Activated CD8-positive, alpha-beta memory T cell treated with anti-CD3 and anti-CD28 coated beads for 1 hour (primary cell): ENCODE data around the gene RASSF1.
"Not testable (repeated sequence)": the region's sequence is repeated elsewhere in the genome, so short reads cannot be mapped to it uniquely, and the experiment has no call there.

Experiments
- DNase-seq, 2 donors: peaks; one replicate each; pipeline ENCODE4 v3.0.0-alpha.2; 2020; ENCODE audit warnings: low read depth in 1 of 2; ENCODE audit errors: extremely low read depth in 1 of 2

The RASSF1 gene

DNA sequence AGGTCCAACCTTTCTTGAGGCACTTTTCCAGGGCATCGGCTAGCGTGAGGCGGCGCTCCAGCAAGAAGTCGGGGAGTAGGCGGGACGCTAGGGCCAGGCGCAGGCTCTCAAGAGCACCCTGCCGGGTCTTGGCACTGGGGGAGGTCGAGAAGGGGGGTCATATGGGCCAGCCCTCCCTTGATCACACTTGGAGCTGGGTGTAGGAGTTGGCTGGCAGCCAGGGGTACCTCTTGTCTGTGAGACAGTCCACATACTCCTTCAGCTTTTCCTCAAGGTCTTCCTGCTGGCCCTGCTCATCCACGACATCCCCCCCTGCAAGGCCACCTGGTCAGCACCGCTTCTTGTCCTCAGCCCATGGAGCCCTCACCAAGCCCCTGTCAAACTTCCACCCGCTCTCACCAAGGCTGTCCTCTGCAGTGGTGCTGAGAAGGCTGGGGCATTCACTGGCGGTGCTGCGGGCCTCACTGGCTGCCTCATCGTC is 50.4 kb downstream of the RASSF1 start:
- DNase-seq = no peak

DNA sequence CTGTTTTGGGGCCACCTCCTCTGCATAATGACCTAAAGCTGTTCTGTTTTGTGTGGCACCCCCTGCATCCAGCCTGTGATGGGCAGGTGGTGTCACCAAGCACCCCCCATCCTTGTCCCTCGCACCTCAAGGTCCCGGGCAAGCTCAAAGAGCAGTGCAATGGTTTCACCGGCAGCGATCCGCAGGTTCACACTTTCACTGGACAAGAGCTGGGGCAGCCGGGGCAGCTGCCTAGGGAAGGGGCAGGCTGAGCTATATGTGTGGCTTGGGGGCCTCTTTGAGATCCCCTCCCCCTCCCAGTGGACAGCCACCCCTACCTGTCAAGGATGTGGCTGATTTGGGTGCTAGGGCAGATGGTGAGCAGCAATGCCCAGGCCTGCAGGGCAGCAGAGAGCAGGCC is 51.5 kb downstream of the RASSF1 start:
- DNase-seq = no peak

DNA sequence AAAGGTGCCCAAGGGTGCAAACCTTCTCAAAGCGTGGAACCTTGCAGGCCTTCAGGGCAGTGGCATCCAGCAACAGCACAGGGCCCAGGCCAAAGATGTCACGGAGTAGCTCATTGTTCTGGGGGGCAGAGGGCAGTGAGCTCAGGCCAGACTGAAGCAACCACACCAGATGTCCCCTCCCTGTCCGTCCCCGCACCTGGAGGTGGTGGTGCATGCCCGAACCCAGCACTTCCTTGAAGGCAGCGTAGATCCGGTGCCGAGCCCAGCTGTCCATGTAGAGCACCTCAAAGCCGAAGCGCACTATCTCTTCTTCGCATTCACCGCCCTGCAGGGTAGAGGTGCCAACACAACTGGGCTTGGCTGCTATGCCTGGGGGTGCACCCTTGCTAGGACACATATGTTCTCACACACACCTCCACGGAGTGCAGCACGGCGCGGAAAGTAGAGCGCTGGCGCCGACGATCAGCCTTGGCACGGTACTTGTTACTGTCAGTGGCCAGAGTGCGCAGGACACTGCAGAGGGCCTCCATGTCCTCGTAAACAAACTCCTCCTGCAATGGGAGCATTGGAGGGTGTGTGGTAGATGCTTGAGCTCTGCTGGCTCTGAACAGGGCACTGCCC is 52.1 kb downstream of the RASSF1 start:
- no peak for DNase-seq

DNA sequence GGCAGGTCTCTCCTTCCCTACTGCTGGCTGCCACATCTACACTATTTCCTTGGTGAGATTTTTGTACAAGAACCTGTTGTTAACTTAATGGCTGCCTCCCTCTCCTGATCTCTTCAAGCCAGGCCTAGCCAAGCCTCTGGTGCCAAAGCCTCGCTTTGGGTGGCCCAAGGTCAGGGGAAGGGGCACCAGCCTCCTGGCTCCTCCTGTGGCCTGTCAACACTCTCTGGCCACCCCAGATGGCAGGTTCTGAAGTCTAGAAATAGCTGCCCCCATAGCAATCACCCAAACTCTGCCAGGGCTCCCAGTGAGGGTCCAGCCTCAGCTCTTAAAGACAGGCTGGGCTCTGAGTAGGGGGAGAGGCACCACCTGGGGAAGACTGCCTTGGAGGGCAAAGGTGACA is 53.4 kb downstream of the RASSF1 start:
- no peak for DNase-seq

DNA sequence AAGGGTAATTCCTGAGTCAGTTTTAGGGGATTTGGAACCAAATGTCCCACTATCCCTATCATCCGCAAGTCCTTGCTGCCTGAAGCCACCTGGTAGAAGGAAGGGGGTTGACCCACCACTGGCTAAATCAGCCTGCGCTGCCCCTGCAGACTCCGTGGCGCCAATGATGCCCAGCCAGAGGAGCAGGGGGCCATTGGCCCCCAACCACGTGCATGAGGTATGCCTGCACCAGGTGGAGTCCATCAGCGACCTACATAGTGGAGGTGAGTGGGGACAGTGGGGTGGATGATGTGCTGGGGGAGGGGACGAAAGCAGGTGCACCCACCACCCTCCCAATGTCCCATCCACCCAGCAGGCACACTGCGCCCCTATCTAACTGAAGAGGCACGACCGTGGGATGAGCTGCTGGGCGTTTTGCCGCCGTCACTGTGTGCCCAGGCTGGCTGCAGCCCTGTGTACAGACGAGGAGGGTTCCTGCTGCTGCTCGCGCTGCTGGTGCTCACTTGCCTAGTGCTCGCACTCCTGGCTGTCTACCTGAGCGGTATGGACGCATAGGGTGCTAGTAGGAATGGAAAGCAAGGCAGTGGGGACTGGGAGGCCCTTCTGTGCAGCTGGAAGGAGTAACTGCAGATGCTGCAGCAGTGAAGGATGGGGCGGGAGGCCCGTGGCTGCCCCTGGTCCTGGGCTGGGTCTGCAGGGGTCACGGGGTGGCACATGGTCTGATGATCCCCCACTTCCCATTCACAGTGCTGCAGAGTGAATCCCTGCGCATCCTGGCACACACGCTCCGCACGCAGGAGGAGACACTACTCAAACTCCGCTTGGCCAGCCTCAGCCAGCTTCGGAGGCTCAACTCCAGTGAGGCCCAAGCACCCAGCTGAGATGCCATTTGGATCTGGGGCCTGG is 54.1 kb downstream of the RASSF1 start:
- DNase-seq = no peak

DNA sequence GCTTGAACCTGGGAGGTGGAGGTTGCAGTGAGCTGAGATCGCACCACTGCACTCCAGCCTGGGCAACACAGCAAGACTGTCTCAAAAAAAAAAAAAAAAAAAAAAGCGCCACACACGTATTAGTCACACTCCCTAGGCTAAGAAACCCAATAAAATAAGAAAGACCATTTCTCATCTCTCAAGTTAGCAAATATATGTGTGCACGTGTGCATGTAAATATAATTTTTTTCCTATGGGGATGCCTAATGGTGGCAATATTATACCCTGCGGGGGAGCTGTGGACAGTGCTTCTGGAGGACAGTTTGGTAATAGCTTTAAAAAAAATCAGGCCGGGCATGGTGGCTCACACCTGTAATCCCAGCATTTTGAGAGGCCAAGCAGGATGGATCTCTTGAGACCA is 56.5 kb downstream of the RASSF1 start:
- DNase-seq = not testable (repeated sequence)
